GM12878 (cell line): ENCODE measurements around the gene MED31. TPM values are rescaled to one million over a fixed set of nuclear protein-coding genes. Genes with fewer than 3 reads are reported as not detected.

ENCODE experiments used
- ATAC-seq: fragments of 200-7000 bp; cut with Tn5 transposase; 3 replicates; pipeline ENCODE4 v1.9.1; 2020; ENCODE audit warnings: mild to moderate bottlenecking, moderate library complexity
- BruUV-seq: library from RNA; stranded (reverse); fragments of 400-500 nt; replicated peaks from 2 replicates; lab custom pipeline; 2021; lab: Mats Ljungman, UMichigan
- CTCF ChIA-PET: fragments of 300-600 bp; sonication (Branson Sonifier 250); formaldehyde crosslinking; extraction: SDS; loops from one replicate; lab custom pipeline; 2021; ENCODE audit warnings: inconsistent platforms; lab: Yijun Ruan, JAX
- POLR2A ChIA-PET: fragments of 350-600 bp; formaldehyde crosslinking; extraction: SDS; loops from one replicate; lab custom pipeline; 2021; ENCODE audit warnings: inconsistent platforms; lab: Charles Lee
- RAD21 ChIA-PET: fragments of 300-600 bp; sonication (Branson Sonifier 250); formaldehyde crosslinking; loops from one replicate; lab custom pipeline; 2023; ENCODE audit warnings: antibody characterized with exemption; ENCODE audit not compliant: unreplicated experiment; lab: Charles Lee
- SMC1A ChIA-PET: fragments of 300-600 bp; sonication (Branson Sonifier 250); formaldehyde crosslinking; loops from one replicate; lab custom pipeline; 2023; ENCODE audit not compliant: unreplicated experiment, uncharacterized antibody; lab: Charles Lee
- DNase-seq: peaks from one replicate; pipeline ENCODE4 v3.0.0-alpha.2; 2011; ENCODE audit warnings: low read depth, low spot score
- FAIRE-seq: peaks from 3 replicates; lab custom pipeline; 2011; peaks lifted over from hg19 to GRCh38; lab: Jason Lieb, UNC
- H2AFZ ChIP-seq: 2 replicates; pipeline ENCODE4 v1.6.0; 2011; ENCODE audit warnings: low read depth, low read length, control low read depth; ENCODE audit not compliant: control insufficient read depth
- H3K27ac ChIP-seq: 2 replicates; pipeline ENCODE4 v1.5.1; 2011; ENCODE audit warnings: control low read depth; ENCODE audit not compliant: control insufficient read depth, insufficient read depth
- H3K27me3 ChIP-seq, 2 experiments: replicated peaks in 1 of 2; 2 replicates each; pipeline versions ENCODE4 v1.6.0 to v1.6.1; 2011; ENCODE audit warnings: low read length in 1 of 2; ENCODE audit not compliant: control insufficient read depth in 2 of 2, insufficient read depth in 2 of 2
- H3K36me3 ChIP-seq, 2 experiments: 2 replicates each; pipeline ENCODE4 v1.5.1; 2011; ENCODE audit warnings: low read length in 1 of 2; ENCODE audit not compliant: control insufficient read depth in 2 of 2, insufficient read depth in 2 of 2
- H3K4me1 ChIP-seq: 2 replicates; pipeline ENCODE4 v1.6.1; 2011; ENCODE audit warnings: mild to moderate bottlenecking, low read length, moderate library complexity, mixed read lengths; ENCODE audit not compliant: control insufficient read depth, insufficient read depth
- H3K4me2 ChIP-seq: 2 replicates; pipeline ENCODE4 v1.6.0; 2011; ENCODE audit warnings: control low read depth; ENCODE audit not compliant: control insufficient read depth, insufficient read depth
- H3K4me3 ChIP-seq: fragments of 200-600 bp; sonication (generic); 2 replicates; pipeline ENCODE4 v1.5.1; 2016
- H3K79me2 ChIP-seq: 2 replicates; pipeline ENCODE4 v1.6.0; 2011; ENCODE audit warnings: low read length; ENCODE audit not compliant: control insufficient read depth, insufficient read depth
- H3K9ac ChIP-seq: 2 replicates; pipeline ENCODE4 v1.8.0; 2011; ENCODE audit warnings: low read length, control low read depth, mixed read lengths; ENCODE audit not compliant: control insufficient read depth, insufficient read depth
- H3K9me3 ChIP-seq: replicated peaks from 3 replicates; pipeline ENCODE4 v1.5.1; 2011; ENCODE audit warnings: mild to moderate bottlenecking, low read length; ENCODE audit not compliant: control insufficient read depth, insufficient read depth
- H4K20me1 ChIP-seq: 2 replicates; pipeline ENCODE4 v1.6.0; 2011; ENCODE audit not compliant: control insufficient read depth, insufficient read depth
- BCL3 ChIP-seq: IDR thresholded peaks from 2 replicates; pipeline ENCODE4 v1.6.1; 2011; ENCODE audit warnings: borderline replicate concordance, low read depth, mild to moderate bottlenecking, moderate library complexity, low read length; ENCODE audit not compliant: insufficient read depth, poor library complexity, severe bottlenecking
- CBFB ChIP-seq: IDR thresholded peaks from 2 replicates; pipeline ENCODE4 v1.6.1; 2016; ENCODE audit warnings: antibody characterized with exemption, low read depth
- CBX3 ChIP-seq: fragments of 200-600 bp; sonication (generic); IDR thresholded peaks from 2 replicates; pipeline ENCODE4 v1.6.1; 2016; ENCODE audit warnings: low read depth, borderline replicate concordance
- DPF2 ChIP-seq: fragments of 450-650 bp; IDR thresholded peaks from 2 replicates; pipeline ENCODE4 v1.6.1; 2017; ENCODE audit warnings: mild to moderate bottlenecking
- ETV6 ChIP-seq, 2 experiments: fragments of 450-650 bp in 1 of 2; IDR thresholded peaks in 1 of 2; conservative IDR thresholded peaks in 1 of 2; 2 replicates each; pipeline ENCODE4 v1.6.1; 2014; ENCODE audit warnings: antibody characterized with exemption in 1 of 2, borderline replicate concordance in 1 of 2, low read depth in 1 of 2, mild to moderate bottlenecking in 1 of 2, moderate library complexity in 1 of 2
- IKZF1 ChIP-seq: fragments of 450-650 bp; conservative IDR thresholded peaks from 2 replicates; pipeline ENCODE4 v1.6.1; 2017; ENCODE audit warnings: antibody characterized with exemption, mild to moderate bottlenecking
- IKZF2 ChIP-seq, 2 experiments: fragments of 450-650 bp; IDR thresholded peaks; 2 replicates each; pipeline ENCODE4 v1.6.1; 2017; ENCODE audit warnings: mild to moderate bottlenecking in 2 of 2, moderate library complexity in 2 of 2
- MTA2 ChIP-seq: fragments of 450-650 bp; IDR thresholded peaks from 2 replicates; pipeline ENCODE4 v1.6.1; 2016; ENCODE audit warnings: low read depth, mild to moderate bottlenecking, moderate library complexity
- NBN ChIP-seq: fragments of 450-650 bp; IDR thresholded peaks from 2 replicates; pipeline ENCODE4 v1.6.1; 2016
- NFIC ChIP-seq: IDR thresholded peaks from 2 replicates; pipeline ENCODE4 v1.6.1; 2012; ENCODE audit warnings: low read depth, mild to moderate bottlenecking, inconsistent platforms, low read length, moderate library complexity
- PAX8 ChIP-seq: fragments of 450-650 bp; IDR thresholded peaks from 2 replicates; pipeline ENCODE4 v1.6.1; 2017; ENCODE audit warnings: mild to moderate bottlenecking, moderate library complexity
- PBX3 ChIP-seq: IDR thresholded peaks from 2 replicates; pipeline ENCODE4 v1.6.1; 2011; ENCODE audit warnings: mild to moderate bottlenecking, low read depth, low read length, moderate library complexity; ENCODE audit not compliant: insufficient replicate concordance
- POU2F2 ChIP-seq: IDR thresholded peaks from 3 replicates; pipeline ENCODE4 v1.6.1; 2011; ENCODE audit warnings: low read depth, mild to moderate bottlenecking, low read length, borderline replicate concordance
- RUNX3 ChIP-seq: IDR thresholded peaks from 2 replicates; pipeline ENCODE4 v1.6.1; 2012; ENCODE audit warnings: low read length, inconsistent platforms
- SMARCA5 ChIP-seq: fragments of 450-650 bp; IDR thresholded peaks from 2 replicates; pipeline ENCODE4 v1.6.1; 2017; ENCODE audit warnings: mild to moderate bottlenecking
- SUZ12 ChIP-seq: fragments of 200-600 bp; sonication (generic); IDR thresholded peaks from one replicate; pipeline ENCODE4 v1.6.1; 2018; ENCODE audit warnings: antibody characterized with exemption, mild to moderate bottlenecking; ENCODE audit not compliant: unreplicated experiment
- USF1 ChIP-seq: IDR thresholded peaks from 2 replicates; pipeline ENCODE4 v1.6.1; 2011; ENCODE audit warnings: borderline replicate concordance, low read depth, mild to moderate bottlenecking, moderate library complexity, mixed read lengths, low read length; ENCODE audit not compliant: insufficient read depth; ENCODE audit errors: extremely low read length
- ZBED1 ChIP-seq: IDR thresholded peaks from 2 replicates; pipeline ENCODE4 v1.6.1; 2016; ENCODE audit warnings: borderline replicate concordance
- WGBS: methylation state at CpG from one replicate; pipeline ENCODE4 v1.1.6; 2016; ENCODE audit warnings: low lambda C conversion rate; ENCODE audit not compliant: insufficient replicate concordance, insufficient coverage; ENCODE audit errors: missing lambda C conversion rate; 5-methylcytosine and 5-hydroxymethylcytosine counted together
- in situ Hi-C: fragments of 300-500 bp; cut with MboI; formaldehyde crosslinking; loops from 9 replicates; pipeline ENCODE4 v1.14.3; 2018; ENCODE audit warnings: mixed read lengths
- intact Hi-C: fragments of 100-400 bp; cut with micrococcal nuclease; formaldehyde crosslinking; loops from one replicate; pipeline ENCODE4 v1.14.2; 2022; ENCODE audit not compliant: unreplicated experiment
- polyA plus RNA-seq, 11 experiments: library from polyadenylated mRNA; depleted of rRNA in 4 of 11; unstranded in 6 of 11; stranded (reverse) in 5 of 11; fragments of >200 nt; fragmentation: Nextera tagmentation in 4 of 11; fragmentation: Illumina TruSeq in 1 of 11; extraction: Ambion mirVana in 4 of 11; extraction: Trizol in 1 of 11; gene quantifications; 1 replicate in 1 of 11; 2 replicates in 10 of 11; pipeline versions ENCODE4 v1.2.1 to v1.2.3, GENCODE V29; 2011 to 2016; ENCODE audit warnings: inconsistent platforms in 2 of 11, missing spikeins in 2 of 11, low read depth in 1 of 11
- total RNA-seq, 4 experiments: library from RNA; depleted of rRNA in 3 of 4; stranded (reverse); fragments of >200 nt in 3 of 4; fragmentation: Illumina TruSeq in 1 of 4; extraction: Trizol in 1 of 4; gene quantifications; 2 replicates each; pipeline versions ENCODE4 v1.2.1 to v1.2.3, GENCODE V29; 2013 to 2021

MED31 gene
- total and polyA plus RNA-seq, 10 of the 15 experiments (the other 5 are each of a cell fraction or from before 2014, with no cell fraction given), result 14.4 to 71.1 (median 34.6) TPM

GRCh38 chr17:6661464-6661848 lies 10.1 kb upstream of the MED31 start (continued):
- TF ChIP-seq MTA2, result no peak
- no peak for TF ChIP-seq SUZ12
- TF ChIP-seq BCL3, result no peak
- TF ChIP-seq USF1, result no peak
- TF ChIP-seq RUNX3, result no peak

GRCh38 chr17:6660805-6661463 lies 9.5 kb upstream of the MED31 start:
- no peaks in the 10 kb centered on the region for H3K27me3 ChIP-seq
- H3K4me1 ChIP-seq, result peaks cover 24% of the 10 kb centered on the region
- no peaks in the 10 kb centered on the region; a peak in 1 of 4 replicates for H3K36me3 ChIP-seq
- H3K27ac ChIP-seq, result no peak overlapping the region
- peak overlapping the region; percentile 72 for H3K4me2 ChIP-seq
- WGBS, result 27% methylated on average over 7 of the region's 11 CpGs
- in situ Hi-C loops, result no loop called here
- H3K79me2 ChIP-seq, result no peaks in the 10 kb centered on the region
- H3K9ac ChIP-seq, result no peak overlapping the region
- no peaks in the 10 kb centered on the region for H4K20me1 ChIP-seq
- intact Hi-C loops, result loop anchor here (10.0 kb wide), 1 partner anchor 94 kb away; the partner anchor contains the start of gene XAF1
- SMC1A ChIA-PET, result interaction anchor here (1.0 to 2.0 kb wide), 5 partner anchors 10 to 342 kb away, joined by 3 to 6 read pairs (median 4); partner anchors contain the start of genes C17orf100 and MED31
- H3K4me3 ChIP-seq, result 0 out of 2 replicates have a peak overlapping the region, but pooled peaks have one; percentile 9
- BruUV-seq, result no TSS peak
- DNase-seq (peak; percentile 63), ATAC-seq (peak; percentile 85), FAIRE-seq (peak; percentile 99)
- POLR2A ChIA-PET, result interaction anchor here (0.5 to 1.1 kb wide), 3 partner anchors 50 to 426 kb away, joined by 3 to 4 read pairs (median 3); no protein-coding TSS in a partner anchor
- no peaks in the 10 kb centered on the region for H3K9me3 ChIP-seq
- CTCF ChIA-PET, result interaction anchor here (0.5 to 1.9 kb wide), 5 partner anchors 25 to 475 kb away, joined by 3 to 7 read pairs (median 4); no protein-coding TSS in a partner anchor
- H2AFZ ChIP-seq, result no peak overlapping the region
- RAD21 ChIA-PET, result interaction anchor here (0.7 to 1.2 kb wide), 3 partner anchors 21 to 375 kb away, joined by 3 read pairs; partner anchors contain the start of gene SLC16A13
- TF ChIP-seq NBN (0 out of 2 replicates have a peak, but pooled peaks have one; percentile 53), PBX3 (no peak), PAX8 (no peak), CBFB (peak; percentile 43; the same call in 1 of the 2 replicates), IKZF2 (IDR thresholded peaks at IDR 0.05) (peak; percentile 68 to 71; a peak in 3 of 4 replicates), POU2F2 (0 out of 3 replicates have a peak, but pooled peaks have one; percentile 23), ZBED1 (peak; percentile 18; the same call in 1 of the 2 replicates), NFIC (0 out of 2 replicates have a peak, but pooled peaks have one; percentile 41), RUNX3 (peak; percentile 83), DPF2 (peak; percentile 43; the same call in 1 of the 2 replicates), CBX3 (no peak), SMARCA5 (no peak), MTA2 (peak; percentile 59), ETV6 (conservative IDR thresholded peaks at IDR 0.05 in 1 of 2, IDR thresholded peaks at IDR 0.05 in 1 of 2; ENCODE audit: borderline replicate concordance in 1 of 2, low read depth in 1 of 2) (peak in 1 of 2 experiments; percentile 90; a peak in 2 of 4 replicates), IKZF1 (peak; percentile 34; the same call in 1 of the 2 replicates)
